ENCODE data around the gene ZDHHC14. TPM values are rescaled to one million over a fixed set of nuclear protein-coding genes. Genes with fewer than 3 reads are reported as not detected.

Gene ZDHHC14
- total RNA-seq, 1 experiment from 2014 or later: 1.7 TPM

DNA sequence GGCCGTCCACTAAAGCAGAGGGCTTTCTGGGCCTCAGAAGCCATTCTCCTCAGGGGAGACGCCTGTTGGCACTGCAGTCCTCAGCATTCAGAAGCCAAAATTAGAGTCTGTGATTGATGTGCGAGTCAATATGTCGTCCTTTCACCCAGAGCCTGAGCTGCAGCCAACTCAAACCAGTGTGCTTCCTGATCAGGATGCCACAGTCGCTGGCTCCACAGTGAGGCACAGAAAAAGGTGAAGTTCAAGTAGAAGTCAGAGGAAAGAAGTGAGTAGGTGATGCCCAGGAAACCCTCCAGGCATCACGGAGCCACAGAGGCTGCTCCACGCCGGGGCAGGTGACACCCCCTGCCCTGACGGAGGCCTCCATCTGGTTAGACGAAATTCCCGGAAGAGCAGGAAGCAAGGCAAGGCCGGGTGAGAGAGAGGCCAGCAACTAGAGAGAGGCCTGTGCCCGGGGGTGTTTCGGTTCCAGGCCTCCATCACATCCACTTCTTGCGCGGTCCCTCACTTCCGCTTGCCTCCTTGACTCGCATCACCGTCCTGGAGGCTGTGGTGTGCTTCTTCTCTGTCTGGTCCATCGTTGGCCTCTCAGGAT is 264.3 kb downstream of the ZDHHC14 start:
- H2BK120ac ChIP-seq (ENCODE audit: low read depth, low read length, poor library complexity, severe bottlenecking): no peak overlapping the region
- no peak overlapping the region for H3K9ac ChIP-seq (ENCODE audit: extremely low read depth, insufficient read length, low read length)
- Mint-ChIP-seq H3K36me3 (ENCODE audit: insufficient read depth in 1 of 3, low read depth in 3 of 3) (no peaks in the 10 kb centered on the region; a peak in 1 of 7 replicates), H3K4me1 (peaks cover 9 to 19% of the 10 kb centered on the region in 2 experiments), H3K27me3 (ENCODE audit: low read depth) (no peaks in the 10 kb centered on the region), H3K27ac (no peak overlapping the region), H3K4me3 (no peak overlapping the region), H3K9me3 (no peaks in the 10 kb centered on the region)
- no peak overlapping the region for H3K27ac ChIP-seq (ENCODE audit: insufficient read length, low read depth, low read length)
- H4K20me1 ChIP-seq (ENCODE audit: control insufficient read depth, insufficient read depth, insufficient read length): no peaks in the 10 kb centered on the region
- H2BK5ac ChIP-seq (ENCODE audit: insufficient read length, low read length): no peak overlapping the region
- WGBS (ENCODE audit: extremely low coverage, insufficient read length, low lambda C conversion rate): no CpG with 5 or more reads among the region's 20 CpGs
- H4K91ac ChIP-seq (ENCODE audit: insufficient read length, low read depth, low read length): no peak overlapping the region
- no peaks in the 10 kb centered on the region for H3K4me1 ChIP-seq (ENCODE audit: insufficient read depth, low read length)
- H2AK5ac ChIP-seq (ENCODE audit: insufficient read length, low read length): no peak overlapping the region
- no peak overlapping the region for H3K14ac ChIP-seq (ENCODE audit: insufficient read depth, low read length)
- no peak overlapping the region for H2BK20ac ChIP-seq (ENCODE audit: low read depth, low read length, poor library complexity, severe bottlenecking)
- no peak overlapping the region for H2BK12ac ChIP-seq (ENCODE audit: insufficient read length, low read depth, low read length)
- H4K5ac ChIP-seq (ENCODE audit: insufficient read length, low read depth, low read length): no peak overlapping the region
- H3T11ph ChIP-seq (ENCODE audit: low read length): no peak overlapping the region
- no peaks in the 10 kb centered on the region for H3K27me3 ChIP-seq (ENCODE audit: insufficient read depth, low read length)
- no peaks in the 10 kb centered on the region for H3K23me2 ChIP-seq (ENCODE audit: insufficient read length, low read depth, low read length, poor library complexity, severe bottlenecking)
- H3K79me2 ChIP-seq (ENCODE audit: insufficient read depth, low read length): no peaks in the 10 kb centered on the region
- no peak overlapping the region for H2BK15ac ChIP-seq (ENCODE audit: low read depth, low read length)
- TF ChIP-seq, protein P1, sequence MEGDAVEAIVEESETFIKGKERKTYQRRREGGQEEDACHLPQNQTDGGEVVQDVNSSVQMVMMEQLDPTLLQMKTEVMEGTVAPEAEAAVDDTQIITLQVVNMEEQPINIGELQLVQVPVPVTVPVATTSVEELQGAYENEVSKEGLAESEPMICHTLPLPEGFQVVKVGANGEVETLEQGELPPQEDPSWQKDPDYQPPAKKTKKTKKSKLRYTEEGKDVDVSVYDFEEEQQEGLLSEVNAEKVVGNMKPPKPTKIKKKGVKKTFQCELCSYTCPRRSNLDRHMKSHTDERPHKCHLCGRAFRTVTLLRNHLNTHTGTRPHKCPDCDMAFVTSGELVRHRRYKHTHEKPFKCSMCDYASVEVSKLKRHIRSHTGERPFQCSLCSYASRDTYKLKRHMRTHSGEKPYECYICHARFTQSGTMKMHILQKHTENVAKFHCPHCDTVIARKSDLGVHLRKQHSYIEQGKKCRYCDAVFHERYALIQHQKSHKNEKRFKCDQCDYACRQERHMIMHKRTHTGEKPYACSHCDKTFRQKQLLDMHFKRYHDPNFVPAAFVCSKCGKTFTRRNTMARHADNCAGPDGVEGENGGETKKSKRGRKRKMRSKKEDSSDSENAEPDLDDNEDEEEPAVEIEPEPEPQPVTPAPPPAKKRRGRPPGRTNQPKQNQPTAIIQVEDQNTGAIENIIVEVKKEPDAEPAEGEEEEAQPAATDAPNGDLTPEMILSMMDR (conservative IDR thresholded peaks at IDR 0.05): no peak
- H3K23ac ChIP-seq (ENCODE audit: insufficient read length, low read depth, low read length): no peak overlapping the region
- H3K9me3 ChIP-seq (ENCODE audit: control insufficient read depth, low read depth, low read length): no peaks in the 10 kb centered on the region
- H2AFZ ChIP-seq (ENCODE audit: low read length): no peak overlapping the region
- H3K4me2 ChIP-seq (ENCODE audit: insufficient read depth, insufficient read length, low read length): no peak overlapping the region
- H4K8ac ChIP-seq (replicated peaks; ENCODE audit: insufficient read length, low read depth, low read length): no peak overlapping the region
- H3K18ac ChIP-seq (ENCODE audit: insufficient read length, low read depth, low read length): no peak overlapping the region
- no peak overlapping the region for H3K56ac ChIP-seq (ENCODE audit: insufficient read length, low read depth, low read length)
- H3K79me1 ChIP-seq (ENCODE audit: insufficient read depth, low read depth, low read length, poor library complexity, severe bottlenecking): no peaks in the 10 kb centered on the region
- H3K4ac ChIP-seq (ENCODE audit: low read depth, low read length): no peak overlapping the region
- DNase-seq: no peak

Data from H9 (cell line).